Measurements from ENCODE around the gene TMEM107.
"Not testable (repeated sequence)": the region's sequence is repeated elsewhere in the genome, so short reads cannot be mapped to it uniquely, and the experiment has no call there.

Gene TMEM107

DNA sequence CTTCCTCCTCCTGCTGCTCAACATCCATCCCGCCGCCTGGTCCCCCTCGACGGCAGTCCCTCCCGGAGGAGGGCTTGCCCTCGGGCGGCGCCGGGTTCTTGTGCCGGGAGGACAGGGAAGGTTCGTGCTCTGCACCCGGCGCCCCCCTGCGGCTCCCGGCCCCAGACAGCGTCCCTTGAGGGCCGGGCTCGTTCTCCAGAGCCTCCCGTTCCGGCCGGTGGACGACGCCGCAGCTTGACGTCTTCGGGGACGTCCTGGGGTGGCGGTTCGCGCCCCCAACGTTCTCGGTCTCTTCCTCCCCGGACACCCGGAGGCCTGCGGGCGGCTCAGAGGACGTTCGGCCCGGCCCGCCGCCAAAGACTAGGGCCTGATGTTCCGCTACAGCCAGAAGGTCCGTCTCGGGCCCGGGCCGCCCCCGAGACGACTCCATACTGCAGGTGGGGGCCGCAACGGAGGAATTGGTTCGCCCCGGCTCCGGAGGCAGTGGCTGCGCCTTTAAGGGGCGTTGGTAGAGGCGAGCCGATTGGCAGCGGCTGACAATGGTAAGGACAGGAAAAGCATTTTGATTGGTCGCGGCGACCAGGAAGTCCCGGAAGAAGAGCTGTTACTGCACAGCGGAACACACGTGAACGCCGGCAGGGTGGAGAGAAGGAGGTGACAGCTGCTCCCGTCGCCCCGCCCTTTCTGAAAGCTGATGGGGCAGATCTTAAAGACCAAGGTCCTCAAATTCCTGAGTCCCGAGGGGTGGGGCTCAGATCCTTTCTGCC, 13.7 kb upstream of the TMEM107 start, which contains the start of gene BORCS6:
Gene BORCS6, minus strand, starts transcription at position 470 of the 767 bp plus-strand sequence. Its CDS starts 40 bp downstream, at position 430.
- peak; percentile 99 for DNase-seq (ENCODE audit: low spot score)

GRCh38 chr17:8189041-8189710, 13.0 kb upstream of the TMEM107 start:
- no peak for DNase-seq (ENCODE audit: low spot score)

DNA sequence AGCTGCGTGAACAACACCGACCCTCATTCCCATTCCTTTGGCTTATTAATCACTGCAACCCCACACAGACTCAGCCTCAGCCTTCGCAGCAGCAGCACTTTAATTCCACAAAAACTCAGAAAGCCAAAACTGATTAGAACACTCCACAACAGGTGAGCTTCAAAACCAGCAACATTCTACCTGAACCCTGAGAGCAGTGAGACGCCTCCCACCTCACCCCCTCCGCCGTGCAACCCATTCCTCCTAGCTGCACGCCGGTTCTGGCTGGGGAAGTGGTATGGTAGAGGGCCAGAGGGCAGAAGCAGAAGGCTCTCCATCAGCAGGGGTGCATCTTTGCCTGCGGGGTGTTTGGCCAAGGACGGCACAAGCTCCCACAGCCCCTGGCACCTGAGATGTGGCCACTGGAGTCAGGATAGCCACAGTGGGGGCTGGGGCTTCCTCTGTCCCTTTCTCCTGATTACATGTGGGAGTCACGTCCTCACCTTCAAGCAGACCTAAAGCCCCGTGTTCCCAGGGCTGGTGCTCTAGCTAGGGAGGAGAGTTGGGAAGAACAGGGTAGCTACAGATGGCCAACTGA, 12.2 kb upstream of the TMEM107 start:
- no peak for DNase-seq (ENCODE audit: low spot score)

GRCh38 chr17:8187517-8188262, 11.5 kb upstream of the TMEM107 start:
- DNase-seq (ENCODE audit: low spot score): peak; percentile 99

GRCh38 chr17:8186787-8187516, 10.8 kb upstream of the TMEM107 start:
- DNase-seq (ENCODE audit: low spot score): peak; percentile 92

DNA sequence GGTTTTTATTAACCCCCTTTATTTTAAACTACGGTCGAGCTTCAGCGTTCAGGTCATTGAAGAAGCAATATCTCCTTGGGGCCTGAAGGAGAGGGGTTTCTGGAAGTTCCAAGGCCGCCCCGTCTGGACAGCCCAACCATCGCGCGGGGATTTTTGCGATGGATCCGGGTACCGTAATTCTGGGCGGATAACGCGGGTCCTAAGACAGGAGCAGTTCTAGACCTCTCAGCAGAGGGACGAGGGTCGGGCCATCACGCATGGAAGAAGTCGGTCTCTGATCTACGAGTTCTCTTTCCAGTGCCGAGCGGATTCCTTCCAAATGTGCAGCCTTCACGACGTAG, 10.2 kb upstream of the TMEM107 start:
- no peak for DNase-seq (ENCODE audit: low spot score)

DNA sequence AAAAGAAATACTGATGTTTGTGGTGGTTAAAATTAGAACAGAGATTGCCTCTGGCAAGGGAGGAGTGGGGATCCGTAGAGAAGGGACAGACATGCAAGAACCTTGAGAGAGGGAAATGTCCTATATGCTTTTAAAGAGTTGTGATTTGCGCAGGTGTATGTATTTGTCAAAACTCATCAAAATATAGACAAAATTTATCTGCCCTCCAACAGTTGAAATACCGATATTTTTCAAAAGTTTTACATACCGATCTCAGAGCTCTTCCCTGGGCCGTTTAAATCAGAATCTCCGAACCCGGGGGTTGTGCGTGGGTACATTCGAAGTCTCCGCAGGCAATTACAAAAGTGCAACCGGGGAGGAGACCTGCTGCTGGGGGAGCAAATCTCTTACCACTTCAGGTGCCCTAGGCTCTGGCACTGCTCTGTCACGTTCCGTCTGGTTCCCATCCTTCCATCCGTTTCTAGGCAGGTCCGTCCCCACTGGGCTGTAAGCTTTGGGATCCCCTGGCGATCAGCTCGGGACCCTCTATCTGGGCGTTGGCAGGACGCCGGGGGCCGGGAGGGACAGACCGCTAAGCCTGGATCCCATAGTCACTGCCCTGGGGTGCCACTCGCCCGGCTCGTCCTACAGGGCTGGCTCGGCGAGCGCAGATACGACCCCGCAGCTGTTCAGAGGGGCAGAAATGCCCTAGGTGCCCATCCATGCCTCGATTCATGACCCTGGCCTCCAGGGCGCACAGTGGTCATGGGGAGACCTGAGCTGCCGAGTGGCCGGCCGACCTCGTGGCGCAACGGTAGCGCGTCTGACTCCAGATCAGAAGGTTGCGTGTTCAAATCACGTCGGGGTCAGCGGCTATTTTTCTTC, 9.6 kb upstream of the TMEM107 start:
- DNase-seq (ENCODE audit: low spot score): peak; percentile 67

- no peak for DNase-seq (ENCODE audit: low spot score)
Observed at GRCh38 chr17:8176998-8177731, 985 bp upstream of the TMEM107 start.

- DNase-seq (ENCODE audit: low spot score): no peak
Observed at GRCh38 chr17:8175795-8176196, 384 bp downstream of the TMEM107 start.

DNA sequence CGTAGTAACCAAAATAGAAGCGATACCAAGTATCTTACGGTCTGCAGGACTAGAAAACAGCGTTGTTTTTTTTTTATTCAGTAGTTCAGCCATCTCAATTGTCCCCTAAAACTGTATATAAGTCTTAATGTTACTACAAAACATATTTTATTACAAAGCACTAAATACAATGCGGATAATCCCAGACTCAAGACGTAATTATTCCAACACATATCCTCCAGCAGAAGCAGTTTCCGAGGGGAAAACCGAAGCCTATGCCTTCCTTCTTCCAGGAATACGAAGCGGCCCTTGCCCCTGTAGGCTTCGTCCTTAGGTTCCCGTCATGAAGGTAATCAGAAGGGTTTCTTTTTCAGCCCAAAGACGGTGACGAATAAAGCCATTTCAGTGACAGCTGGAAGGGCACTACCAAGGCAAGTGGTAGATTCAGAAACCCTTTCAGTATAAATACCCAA, 2.3 kb downstream of the TMEM107 start:
- DNase-seq (ENCODE audit: low spot score): no peak

DNA sequence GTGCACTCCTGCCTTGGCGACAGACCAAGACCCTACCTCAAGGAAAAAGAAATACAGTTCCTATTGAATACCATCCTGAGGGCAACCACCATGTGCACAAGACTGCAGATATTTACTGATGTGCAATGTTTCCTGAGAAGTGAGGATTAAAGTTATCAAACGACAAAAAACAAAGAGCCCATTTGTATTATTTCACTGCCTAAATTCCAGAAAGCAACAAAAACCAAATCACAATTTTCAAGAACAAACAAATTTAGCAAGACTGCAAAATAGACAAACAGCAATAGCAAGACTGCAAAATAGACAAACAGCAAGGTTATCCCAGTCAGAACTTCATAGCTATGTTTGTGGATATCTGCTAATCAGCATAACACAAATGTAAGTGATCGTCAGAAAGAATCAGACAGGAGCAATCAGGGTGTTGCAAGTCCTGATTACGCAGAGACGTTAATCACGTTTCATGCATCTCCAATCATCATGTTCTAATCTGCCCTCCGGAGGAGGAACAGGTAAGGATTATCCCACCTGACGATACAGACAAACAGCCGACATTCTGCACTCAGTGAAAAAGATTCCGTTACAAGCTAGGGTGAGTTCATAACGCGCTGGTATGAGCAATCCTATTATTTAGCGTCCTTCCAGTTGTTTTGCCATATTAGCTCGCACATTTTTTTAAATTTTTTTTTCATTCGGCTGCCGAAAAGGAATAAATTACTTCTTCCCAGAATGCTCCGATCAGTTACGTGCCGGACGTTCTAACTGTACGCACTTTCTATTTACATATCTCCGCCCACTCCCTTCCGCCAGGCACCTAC, 2.9 kb downstream of the TMEM107 start:
- peak; percentile 95 for DNase-seq (ENCODE audit: low spot score)

DNA sequence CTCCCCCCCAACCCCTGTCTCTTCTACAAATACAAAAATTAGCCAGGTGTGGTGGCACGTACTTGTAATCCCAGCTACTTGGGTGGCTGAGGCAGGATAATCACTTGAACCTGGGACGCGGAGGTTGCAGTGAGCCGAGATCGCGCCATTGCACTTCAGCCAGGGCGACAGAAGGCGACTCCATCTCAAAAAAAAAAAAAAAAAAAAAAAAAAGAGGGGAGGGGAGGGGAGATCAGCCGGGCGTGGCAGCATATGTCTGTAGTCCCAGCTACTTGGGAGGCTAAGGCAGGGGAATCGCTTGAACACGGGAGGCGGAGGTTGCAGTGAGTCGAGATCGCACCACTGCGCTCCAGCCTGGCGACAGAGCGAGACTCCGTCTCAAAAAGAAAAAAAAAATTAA, 6.0 kb downstream of the TMEM107 start:
- not testable (repeated sequence) for DNase-seq (ENCODE audit: low spot score)

GRCh38 chr17:8167526-8167925, 8.7 kb downstream of the TMEM107 start:
- DNase-seq (ENCODE audit: low spot score): no peak

- DNase-seq (ENCODE audit: low spot score): no peak
Observed at GRCh38 chr17:8166731-8167130, 9.4 kb downstream of the TMEM107 start.

DNA sequence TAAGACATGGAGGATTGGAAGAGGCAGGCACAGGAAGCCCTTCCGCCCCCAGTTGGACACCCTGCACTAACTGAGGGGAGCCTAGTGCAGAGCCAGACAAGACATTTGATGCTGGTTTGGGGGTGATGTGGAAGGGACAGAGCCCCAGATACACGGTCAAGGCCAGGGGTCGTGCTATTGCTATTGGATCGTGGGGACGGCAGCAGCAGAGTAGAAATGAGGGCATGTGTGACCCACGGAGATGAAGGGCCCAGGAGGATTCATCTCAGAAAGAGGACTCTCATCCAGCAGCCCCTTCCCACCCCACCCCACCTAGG, 11.4 kb downstream of the TMEM107 start:
- no peak for DNase-seq (ENCODE audit: low spot score)

- no peak for DNase-seq (ENCODE audit: low spot score)
Observed at GRCh38 chr17:8163978-8164814, 12.0 kb downstream of the TMEM107 start.

DNA sequence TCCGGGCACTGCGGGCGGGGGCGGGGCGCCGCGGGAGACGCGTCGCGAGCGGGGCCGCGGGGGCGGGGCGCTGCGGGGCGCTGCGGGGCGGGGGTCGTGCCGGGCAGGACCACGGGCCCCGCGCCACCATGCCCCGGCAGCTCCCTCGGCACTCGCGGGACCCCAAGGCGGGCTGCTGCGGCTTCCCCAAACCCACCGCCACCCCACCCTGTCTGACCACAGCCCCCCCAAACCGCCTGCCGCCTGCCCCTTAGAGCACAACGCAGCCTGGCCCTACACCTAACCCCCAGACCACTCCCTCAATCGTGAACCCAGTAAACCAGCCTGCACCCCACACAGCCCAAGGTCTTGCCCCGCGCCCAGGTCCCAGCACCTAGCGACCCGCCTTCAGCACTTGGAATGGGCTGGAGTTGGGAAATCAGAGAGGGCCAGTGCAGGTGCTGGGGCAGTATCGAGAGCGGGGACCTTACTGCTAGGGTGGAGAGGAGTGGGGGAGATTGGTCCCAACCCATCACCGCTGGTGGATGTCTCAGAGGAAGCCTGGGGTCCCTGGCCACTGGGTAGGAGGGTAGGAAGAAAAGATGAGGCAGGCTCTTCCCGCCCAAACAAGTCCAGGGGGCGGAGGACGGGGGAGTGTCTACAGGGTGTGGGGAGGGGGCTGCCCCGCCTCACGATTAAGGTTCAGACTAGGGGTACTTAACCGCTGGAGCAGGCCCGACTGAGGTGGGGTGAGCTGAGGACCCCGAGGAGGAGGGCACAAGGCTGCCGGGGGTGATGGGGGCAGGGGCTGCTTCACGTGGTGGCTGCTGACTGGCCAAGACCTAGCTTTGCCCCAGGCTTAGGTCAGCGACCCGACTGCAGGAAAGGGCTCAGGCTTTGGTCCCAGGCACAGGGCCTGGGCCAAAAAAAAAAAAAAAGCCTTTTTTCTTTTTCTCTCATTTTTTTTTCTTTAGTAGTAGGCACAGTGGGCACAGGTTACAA, 12.9 kb downstream of the TMEM107 start:
- no peak for DNase-seq (ENCODE audit: low spot score)

Measured in kidney capillary endothelial cell (primary cell).